Endothelial cell of umbilical vein (primary cell): ENCODE measurements around the gene FAM114A1. TPM values are rescaled to one million over a fixed set of nuclear protein-coding genes. Genes with fewer than 3 reads are reported as not detected.

Experiments used
- BruUV-seq: library from RNA; stranded (reverse); fragments of 400-500 nt; replicated peaks from 2 replicates; lab custom pipeline; 2021; lab: Mats Ljungman, UMichigan
- CTCF ChIA-PET: fragments of 300-600, 350-600 bp; sonication (Branson Sonifier 250); formaldehyde crosslinking; loops from one replicate; lab custom pipeline; 2021; ENCODE audit warnings: antibody characterized with exemption, inconsistent platforms; lab: Charles Lee
- POLR2A ChIA-PET: fragments of 300-600, 350-600 bp; sonication (Branson Sonifier 250); formaldehyde crosslinking; loops from one replicate; lab custom pipeline; 2021; ENCODE audit warnings: antibody characterized with exemption, inconsistent platforms; lab: Charles Lee
- DNase-seq: peaks from one replicate; pipeline ENCODE4 v3.0.0-alpha.2; 2011; ENCODE audit warnings: low read depth, low spot score
- FAIRE-seq: peaks from 2 replicates; lab custom pipeline; 2011; peaks lifted over from hg19 to GRCh38; lab: Jason Lieb, UNC
- H2AFZ ChIP-seq: 2 replicates; pipeline ENCODE4 v1.6.0; 2012; ENCODE audit warnings: low read depth, low read length, control low read depth, inconsistent platforms
- H3K27ac ChIP-seq: 2 replicates; pipeline ENCODE4 v1.5.1; 2011; ENCODE audit warnings: low read depth, mild to moderate bottlenecking, control low read depth, low read length, moderate library complexity; ENCODE audit not compliant: insufficient read depth
- H3K27me3 ChIP-seq, 2 experiments: 2 replicates each; pipeline versions ENCODE4 v1.6.0 to v1.6.1; 2011; ENCODE audit warnings: low read length in 2 of 2, mixed read lengths in 1 of 2; ENCODE audit not compliant: control insufficient read depth in 2 of 2, insufficient read depth in 2 of 2
- H3K36me3 ChIP-seq, 2 experiments: 2 replicates in 1 of 2; 3 replicates in 1 of 2; pipeline ENCODE4 v1.5.1; 2011; ENCODE audit warnings: low read length in 2 of 2, mild to moderate bottlenecking in 1 of 2, moderate library complexity in 1 of 2; ENCODE audit not compliant: control insufficient read depth in 2 of 2, insufficient read depth in 2 of 2; ENCODE audit errors: extremely low read depth in 1 of 2
- H3K4me1 ChIP-seq: 3 replicates; pipeline ENCODE4 v1.5.1; 2011; ENCODE audit warnings: mild to moderate bottlenecking, low read length; ENCODE audit not compliant: control insufficient read depth, insufficient read depth; ENCODE audit errors: extremely low read depth
- H3K4me2 ChIP-seq: 2 replicates; pipeline ENCODE4 v1.6.1; 2011; ENCODE audit warnings: low read length, control low read depth, mixed read lengths; ENCODE audit not compliant: insufficient read depth
- H3K4me3 ChIP-seq, 3 experiments: fragments of 200-600 bp in 1 of 3; sonication (generic), shearing (Covaris generic) in 1 of 3; replicated peaks in 1 of 3; 2 replicates each; pipeline ENCODE4 v1.5.1; 2011 to 2016; ENCODE audit warnings: control low read depth in 3 of 3, low read length in 3 of 3, mild to moderate bottlenecking in 2 of 3, inconsistent platforms in 1 of 3, low read depth in 1 of 3, moderate library complexity in 1 of 3; ENCODE audit not compliant: insufficient read depth in 1 of 3
- H3K79me2 ChIP-seq: 2 replicates; pipeline ENCODE4 v1.6.0; 2012; ENCODE audit warnings: low read length, inconsistent platforms; ENCODE audit not compliant: control insufficient read depth, insufficient read depth
- H3K9ac ChIP-seq: replicated peaks from 2 replicates; pipeline ENCODE3; 2011; ENCODE audit warnings: low read length, control low read depth; ENCODE audit not compliant: insufficient read depth; ENCODE audit errors: extremely low read depth
- H3K9me1 ChIP-seq: replicated peaks from 3 replicates; pipeline ENCODE4 v1.6.0; 2011; ENCODE audit warnings: mild to moderate bottlenecking, low read length; ENCODE audit not compliant: control insufficient read depth, insufficient read depth; ENCODE audit errors: extremely low read depth
- H3K9me3 ChIP-seq: replicated peaks from 2 replicates; pipeline ENCODE4 v1.5.1; 2012; ENCODE audit warnings: low read length, inconsistent platforms; ENCODE audit not compliant: control insufficient read depth, insufficient read depth
- H4K20me1 ChIP-seq: replicated peaks from 2 replicates; pipeline ENCODE3; 2011; ENCODE audit warnings: mild to moderate bottlenecking, low read length; ENCODE audit not compliant: control insufficient read depth, insufficient read depth; ENCODE audit errors: extremely low read depth
- CTCF ChIP-seq, 2 donors: IDR thresholded peaks; 1 replicate in 1 of 2; 2 replicates in 1 of 2; pipeline ENCODE4 v1.5.1; 2011; ENCODE audit warnings: low read length in 2 of 2, mild to moderate bottlenecking in 2 of 2, moderate library complexity in 2 of 2, control low read depth in 1 of 2, inconsistent platforms in 1 of 2, low read depth in 1 of 2; ENCODE audit not compliant: insufficient read depth in 1 of 2; ENCODE audit errors: extremely low read depth in 1 of 2
- EZH2 ChIP-seq: IDR thresholded peaks from 2 replicates; pipeline ENCODE4 v1.6.1; 2012; ENCODE audit warnings: borderline replicate concordance, low read depth, mild to moderate bottlenecking, moderate library complexity, low read length, inconsistent platforms; ENCODE audit not compliant: severe bottlenecking
- FOS ChIP-seq: IDR thresholded peaks from 2 replicates; pipeline ENCODE4 v1.6.1; 2011; ENCODE audit warnings: mild to moderate bottlenecking, low read length, moderate library complexity, borderline replicate concordance; ENCODE audit not compliant: insufficient read depth
- GATA2 ChIP-seq: IDR thresholded peaks from 2 replicates; pipeline ENCODE4 v1.7.0; 2011; ENCODE audit warnings: low read depth, mild to moderate bottlenecking, moderate library complexity, mixed read lengths, low read length; ENCODE audit not compliant: insufficient read length, insufficient read depth
- JUN ChIP-seq: IDR thresholded peaks from 2 replicates; pipeline ENCODE4 v1.6.1; 2011; ENCODE audit warnings: borderline replicate concordance, low read depth; ENCODE audit not compliant: insufficient read length, insufficient read depth
- MAX ChIP-seq: IDR thresholded peaks from 2 replicates; pipeline ENCODE4 v1.6.1; 2011; ENCODE audit not compliant: insufficient read depth, insufficient read length
- MYC ChIP-seq: IDR thresholded peaks from one replicate; pipeline ENCODE4 v1.6.1; 2011; ENCODE audit warnings: mild to moderate bottlenecking, low read depth, low read length
- POLR2AphosphoS5 ChIP-seq: IDR thresholded peaks from 2 replicates; pipeline ENCODE4 v1.6.1; 2012; ENCODE audit warnings: low read depth, mild to moderate bottlenecking, control low read depth, low read length, moderate library complexity; ENCODE audit not compliant: insufficient read depth
- dilution Hi-C: fragments of 300-500 bp; cut with MboI; formaldehyde crosslinking; loops from one replicate; pipeline ENCODE4 v1.15.0; 2019; ENCODE audit warnings: low sequenced_read_pairs; ENCODE audit not compliant: extremely low pct_ligation_motif_present
- intact Hi-C: fragments of 100-400 bp; cut with micrococcal nuclease; formaldehyde crosslinking; loops from one replicate; pipeline ENCODE4 v1.10.0; 2022
- polyA plus RNA-seq, 4 experiments: library from polyadenylated mRNA; depleted of rRNA in 3 of 4; stranded (reverse) in 3 of 4; unstranded in 1 of 4; fragments of >200 nt; gene quantifications; 2 replicates each; pipeline versions ENCODE4 v1.2.1 to v1.2.3, GENCODE V29; 2011 to 2012; ENCODE audit warnings: missing spikeins in 1 of 4
- total RNA-seq: library from RNA; stranded (reverse); gene quantifications from 2 replicates; pipeline ENCODE4 v1.2.3, GENCODE V29; 2021

The FAM114A1 gene
- total and polyA plus RNA-seq, 2 donors (not counting 3 experiments of a cell fraction or from before 2014, with no cell fraction given) = 99.2 to 118 TPM

GRCh38 chr4:38950159-38950558 is 82.6 kb downstream of the FAM114A1 start:
- CTCF ChIA-PET = interaction anchor here (0.9 to 5.7 kb wide), 6 partner anchors 8 to 184 kb away, joined by 3 to 46 read pairs (median 3); no protein-coding TSS in a partner anchor
- no peaks in the 10 kb centered on the region for H3K79me2 ChIP-seq
- H3K4me2 ChIP-seq = no peak overlapping the region
- peaks cover 2 to 11% of the 10 kb centered on the region in 2 experiments for H3K27me3 ChIP-seq
- no peak overlapping the region for H3K9ac ChIP-seq
- no peaks in the 10 kb centered on the region for H4K20me1 ChIP-seq
- BruUV-seq = no TSS peak
- intact Hi-C loops (no loop called here), dilution Hi-C loops (no loop called here)
- POLR2A ChIA-PET = no interaction called here
- DNase-seq (no peak), FAIRE-seq (no peak)
- H3K36me3 ChIP-seq = peaks cover 2 to 3% of the 10 kb centered on the region in 2 experiments
- H3K9me1 ChIP-seq = no peaks in the 10 kb centered on the region
- no peaks in the 10 kb centered on the region for H3K9me3 ChIP-seq
- TF ChIP-seq GATA2 (no peak), POLR2AphosphoS5 (no peak), MAX (no peak), MYC (no peak), JUN (no peak), EZH2 (no peak)
- H3K4me1 ChIP-seq = peaks cover 6% of the 10 kb centered on the region
- no peak overlapping the region for H2AFZ ChIP-seq
- no peak overlapping the region for H3K27ac ChIP-seq
- no peak overlapping the region for H3K4me3 ChIP-seq

GRCh38 chr4:38950734-38951133 is 83.1 kb downstream of the FAM114A1 start:
- Histone ChIP-seq H3K9ac (no peak overlapping the region), H3K4me2 (no peak overlapping the region), H2AFZ (no peak overlapping the region), H3K27ac (no peak overlapping the region), H3K27me3 (peaks cover 2 to 12% of the 10 kb centered on the region in 2 experiments), H4K20me1 (no peaks in the 10 kb centered on the region), H3K4me3 (no peak overlapping the region), H3K4me1 (peaks cover 6% of the 10 kb centered on the region), H3K79me2 (no peaks in the 10 kb centered on the region), H3K9me3 (no peaks in the 10 kb centered on the region), H3K9me1 (no peaks in the 10 kb centered on the region), H3K36me3 (no peaks in the 10 kb centered on the region)
- FAIRE-seq = no peak
- DNase-seq = no peak
- ChIA-PET POLR2A (no interaction called here), CTCF (interaction anchor here (1.2 to 5.0 kb wide), 3 partner anchors 8 to 184 kb away, joined by 3 to 18 read pairs (median 3); no protein-coding TSS in a partner anchor)
- TF ChIP-seq CTCF (IDR thresholded peaks at IDR 0.05; ENCODE audit: extremely low read depth in 1 of 2, insufficient read depth in 1 of 2, low read depth in 1 of 2, low read length in 2 of 2) (no peak), MYC (no peak), EZH2 (no peak), MAX (no peak), FOS (no peak), JUN (no peak), POLR2AphosphoS5 (no peak), GATA2 (no peak)
- intact Hi-C loops (no loop called here), dilution Hi-C loops (no loop called here)
- BruUV-seq = no TSS peak
